HG03469 (cell line): ENCODE results near the gene SPACA5.
"Not testable (repeated sequence)": the region's sequence is repeated elsewhere in the genome, so short reads cannot be mapped to it uniquely, and the experiment has no call there.

Experiments used
- ATAC-seq: cut with Tn5 transposase; IDR thresholded peaks from one replicate; pipeline ENCODE4 v1.9.1; 2021; ENCODE audit warnings: mild to moderate bottlenecking, moderate library complexity, moderate number of reproducible peaks; ENCODE audit not compliant: unreplicated experiment

The SPACA5 gene

GRCh38 chrX:48006688-48007087 lies at the start of gene SPACA5:
SPACA5 (plus strand) TSS chrX:48006988; CDS start chrX:48007803, 815 bp downstream.
- ATAC-seq, result not testable (repeated sequence)

- ATAC-seq, result not testable (repeated sequence)
Observed at GRCh38 chrX:47958206-47958605, 48.6 kb upstream of the SPACA5 start.

GRCh38 chrX:47958761-47959342 lies 47.9 kb upstream of the SPACA5 start:
- no peak for ATAC-seq

- no peak for ATAC-seq
Observed at GRCh38 chrX:47960406-47960805, 46.4 kb upstream of the SPACA5 start.

- ATAC-seq, result not testable (repeated sequence)
Observed at GRCh38 chrX:47961830-47962229, 45.0 kb upstream of the SPACA5 start.

GRCh38 chrX:47965526-47965925 lies 41.3 kb upstream of the SPACA5 start:
- ATAC-seq, result not testable (repeated sequence)

- no peak for ATAC-seq
Observed at GRCh38 chrX:47973235-47973634, 33.6 kb upstream of the SPACA5 start.

GRCh38 chrX:47976254-47977151 lies 30.3 kb upstream of the SPACA5 start:
- ATAC-seq, result no peak

- no peak for ATAC-seq
Observed at GRCh38 chrX:47991263-47992094, 15.3 kb upstream of the SPACA5 start.

GRCh38 chrX:47992095-47992380 lies 14.8 kb upstream of the SPACA5 start:
- ATAC-seq, result no peak

- ATAC-seq, result no peak
Observed at GRCh38 chrX:47992669-47993068, 14.1 kb upstream of the SPACA5 start.

GRCh38 chrX:48001260-48001659 lies 5.5 kb upstream of the SPACA5 start:
- ATAC-seq, result no peak

- no peak for ATAC-seq
Observed at GRCh38 chrX:48002319-48002718, 4.5 kb upstream of the SPACA5 start.

- no peak for ATAC-seq
Observed at GRCh38 chrX:48002929-48003328, 3.9 kb upstream of the SPACA5 start.

GRCh38 chrX:48003367-48003757 lies 3.4 kb upstream of the SPACA5 start:
- no peak for ATAC-seq

GRCh38 chrX:48003758-48004457 lies 2.9 kb upstream of the SPACA5 start, which contains the start of gene ZNF182:
ZNF182 (minus strand) TSS chrX:48003989; CDS start chrX:48002609, 1,380 bp downstream.
- ATAC-seq, result no peak

- ATAC-seq, result not testable (repeated sequence)
Observed at GRCh38 chrX:48009445-48009960, 2.7 kb downstream of the SPACA5 start.

- ATAC-seq, result not testable (repeated sequence)
Observed at GRCh38 chrX:48016583-48017310, 10.0 kb downstream of the SPACA5 start.

- not testable (repeated sequence) for ATAC-seq
Observed at GRCh38 chrX:48019892-48020291, 13.1 kb downstream of the SPACA5 start.

- not testable (repeated sequence) for ATAC-seq
Observed at GRCh38 chrX:48020472-48020871, 13.7 kb downstream of the SPACA5 start.
